WI38 (cell line): ENCODE results near the gene FRYL.
"Not testable (repeated sequence)": the region's sequence is repeated elsewhere in the genome, so short reads cannot be mapped to it uniquely, and the experiment has no call there.

Source experiments
- H3K4me3 ChIP-seq: 2 replicates; pipeline ENCODE4 v1.5.1; 2011; ENCODE audit warnings: low read depth, mild to moderate bottlenecking, control low read depth, low read length
- TF ChIP-seq, protein P1 (sequence below): IDR thresholded peaks from 2 replicates; pipeline ENCODE4 v1.5.1; 2012; ENCODE audit warnings: low read depth, mild to moderate bottlenecking, control low read depth, low read length

The FRYL gene

DNA sequence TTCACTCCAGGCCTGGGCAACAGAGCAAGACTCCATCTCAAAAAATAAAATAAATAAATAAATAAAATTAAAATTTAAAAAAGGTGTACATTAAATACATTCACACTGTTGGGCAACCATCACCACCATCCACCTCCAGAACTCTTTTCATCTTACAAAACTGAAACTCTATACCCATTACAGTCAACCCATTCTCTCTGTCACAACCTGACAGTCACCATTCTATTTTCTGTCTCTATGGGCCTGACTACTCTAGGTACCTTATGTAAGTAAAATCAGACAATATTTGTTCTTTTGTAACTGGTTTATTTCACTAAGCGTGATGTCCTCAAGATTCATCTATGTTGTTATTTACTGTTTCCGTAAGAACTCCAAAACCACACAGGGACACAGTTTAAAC lies 59.6 kb downstream of the FRYL start:
- TF ChIP-seq, protein P1, sequence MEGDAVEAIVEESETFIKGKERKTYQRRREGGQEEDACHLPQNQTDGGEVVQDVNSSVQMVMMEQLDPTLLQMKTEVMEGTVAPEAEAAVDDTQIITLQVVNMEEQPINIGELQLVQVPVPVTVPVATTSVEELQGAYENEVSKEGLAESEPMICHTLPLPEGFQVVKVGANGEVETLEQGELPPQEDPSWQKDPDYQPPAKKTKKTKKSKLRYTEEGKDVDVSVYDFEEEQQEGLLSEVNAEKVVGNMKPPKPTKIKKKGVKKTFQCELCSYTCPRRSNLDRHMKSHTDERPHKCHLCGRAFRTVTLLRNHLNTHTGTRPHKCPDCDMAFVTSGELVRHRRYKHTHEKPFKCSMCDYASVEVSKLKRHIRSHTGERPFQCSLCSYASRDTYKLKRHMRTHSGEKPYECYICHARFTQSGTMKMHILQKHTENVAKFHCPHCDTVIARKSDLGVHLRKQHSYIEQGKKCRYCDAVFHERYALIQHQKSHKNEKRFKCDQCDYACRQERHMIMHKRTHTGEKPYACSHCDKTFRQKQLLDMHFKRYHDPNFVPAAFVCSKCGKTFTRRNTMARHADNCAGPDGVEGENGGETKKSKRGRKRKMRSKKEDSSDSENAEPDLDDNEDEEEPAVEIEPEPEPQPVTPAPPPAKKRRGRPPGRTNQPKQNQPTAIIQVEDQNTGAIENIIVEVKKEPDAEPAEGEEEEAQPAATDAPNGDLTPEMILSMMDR: no peak
- H3K4me3 ChIP-seq: no peak overlapping the region

DNA sequence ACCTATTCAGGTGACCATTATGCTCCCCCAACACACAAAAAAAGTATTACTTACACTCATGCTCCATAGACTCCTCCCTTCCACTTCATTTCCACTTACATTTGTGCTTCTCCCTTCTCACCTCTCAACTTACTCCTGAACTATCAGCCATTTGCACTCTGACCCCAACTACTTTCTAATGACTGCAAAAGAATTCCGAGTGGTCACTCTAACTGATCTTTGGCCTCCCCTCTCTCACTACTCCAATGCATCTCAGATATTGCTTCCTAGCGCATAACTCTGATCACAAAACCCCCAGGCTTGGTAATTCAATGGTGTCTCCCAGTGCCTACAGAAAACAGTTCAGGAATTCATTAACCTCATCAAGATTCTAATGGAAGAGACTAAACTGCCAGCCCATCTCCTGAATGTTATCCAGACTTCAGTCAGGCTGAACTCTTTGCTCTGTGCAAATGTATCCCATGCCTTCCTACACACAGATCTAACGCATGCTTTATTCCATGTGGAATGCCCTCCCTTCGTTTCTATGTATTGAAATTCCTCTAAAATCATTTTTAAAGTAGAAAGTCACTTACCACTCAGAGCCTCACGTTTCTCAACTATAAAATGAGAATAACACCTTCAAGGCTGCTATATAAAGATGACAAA lies 61.1 kb downstream of the FRYL start:
- TF ChIP-seq, protein P1: no peak
- no peak overlapping the region for H3K4me3 ChIP-seq

DNA sequence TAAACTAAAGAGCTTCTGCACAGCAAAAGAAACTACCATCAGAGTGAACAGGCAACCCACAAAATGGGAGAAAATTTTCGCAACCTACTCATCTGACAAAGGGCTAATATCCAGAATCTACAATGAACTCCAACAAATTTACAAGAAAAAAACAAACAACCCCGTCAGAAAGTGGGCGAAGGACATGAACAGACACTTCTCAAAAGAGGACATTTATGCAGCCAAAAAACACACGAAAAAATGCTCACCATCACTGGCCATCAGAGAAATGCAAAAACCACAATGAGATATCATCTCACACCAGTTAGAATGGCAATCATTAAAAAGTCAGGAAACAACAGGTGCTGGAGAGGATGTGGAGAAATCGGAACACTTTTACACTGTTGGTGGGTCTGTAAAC lies 63.8 kb downstream of the FRYL start:
- H3K4me3 ChIP-seq: not testable (repeated sequence)

DNA sequence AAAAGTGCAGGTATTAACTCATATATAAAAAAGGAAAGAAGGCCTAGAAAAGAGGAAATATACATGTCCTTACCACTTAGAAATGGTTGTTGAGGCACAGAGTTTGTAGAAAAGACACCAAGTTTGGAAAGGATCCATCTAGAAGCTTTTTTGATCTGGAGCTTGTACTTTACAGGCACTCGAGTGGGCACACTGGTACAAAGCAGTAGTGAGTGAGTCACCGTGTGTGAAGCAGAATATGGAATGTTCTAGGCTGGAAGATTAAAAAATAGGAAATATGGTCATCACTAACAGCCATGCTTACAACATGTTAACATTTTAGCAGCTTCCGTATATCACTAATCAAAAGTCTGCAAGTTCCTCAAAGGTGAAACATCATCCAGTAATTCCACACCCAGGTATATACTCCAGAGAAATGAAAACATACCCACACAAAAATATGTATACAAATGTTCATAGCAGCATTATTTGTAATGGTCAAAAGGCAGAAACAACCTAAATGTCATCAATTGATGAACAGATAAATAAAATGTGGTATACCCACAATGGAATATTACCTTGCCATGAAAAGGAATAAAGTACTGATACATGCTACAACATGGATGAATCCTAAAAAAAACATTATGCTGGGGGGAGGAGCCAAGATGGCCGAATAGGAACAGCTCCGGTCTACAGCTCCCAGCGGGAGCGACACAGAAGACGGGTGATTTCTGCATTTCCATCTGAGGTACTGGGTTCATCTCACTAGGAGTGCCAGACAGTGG lies 69.5 kb downstream of the FRYL start:
- TF ChIP-seq, protein P1: no peak
- no peak overlapping the region for H3K4me3 ChIP-seq

DNA sequence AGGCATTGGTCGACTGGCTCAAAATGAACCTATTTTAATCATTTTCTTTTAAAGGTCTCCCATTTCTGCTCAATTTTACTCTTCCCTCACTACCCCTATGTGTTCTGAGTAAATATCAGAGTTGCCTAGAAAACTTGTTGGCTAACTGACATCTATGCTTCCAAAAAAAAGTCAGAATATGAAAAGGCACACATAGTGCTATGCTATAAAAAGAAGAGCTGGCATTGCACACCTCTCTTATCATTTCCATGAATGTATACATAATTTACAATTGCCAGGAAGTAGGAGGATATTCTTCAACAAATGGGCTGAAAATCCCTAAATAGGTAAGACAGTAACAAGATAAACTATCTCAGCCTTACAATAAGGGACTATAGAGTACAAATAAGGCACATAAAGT lies 70.2 kb downstream of the FRYL start:
- H3K4me3 ChIP-seq: no peak overlapping the region
- TF ChIP-seq, protein P1: no peak

DNA sequence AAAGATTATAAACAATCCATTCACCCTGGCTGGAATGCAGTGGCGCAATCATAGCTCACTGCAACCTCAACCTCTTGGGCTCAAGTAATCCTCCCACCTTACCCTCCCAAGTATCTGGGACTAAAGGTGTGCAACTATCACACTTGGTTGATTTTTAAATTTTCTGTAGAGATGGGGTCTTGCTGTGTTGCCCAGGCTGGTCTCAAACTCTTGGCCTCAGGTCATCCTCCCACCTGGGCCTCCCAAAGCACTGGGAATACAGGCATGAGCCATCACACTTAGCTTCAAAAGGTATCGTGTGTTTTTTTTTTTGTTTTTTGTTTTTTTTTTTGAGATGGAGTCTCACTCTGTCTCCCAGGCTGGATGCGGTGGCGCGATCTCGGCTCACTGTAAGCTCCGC lies 71.5 kb downstream of the FRYL start:
- TF ChIP-seq, protein P1: no peak
- H3K4me3 ChIP-seq: no peak overlapping the region

DNA sequence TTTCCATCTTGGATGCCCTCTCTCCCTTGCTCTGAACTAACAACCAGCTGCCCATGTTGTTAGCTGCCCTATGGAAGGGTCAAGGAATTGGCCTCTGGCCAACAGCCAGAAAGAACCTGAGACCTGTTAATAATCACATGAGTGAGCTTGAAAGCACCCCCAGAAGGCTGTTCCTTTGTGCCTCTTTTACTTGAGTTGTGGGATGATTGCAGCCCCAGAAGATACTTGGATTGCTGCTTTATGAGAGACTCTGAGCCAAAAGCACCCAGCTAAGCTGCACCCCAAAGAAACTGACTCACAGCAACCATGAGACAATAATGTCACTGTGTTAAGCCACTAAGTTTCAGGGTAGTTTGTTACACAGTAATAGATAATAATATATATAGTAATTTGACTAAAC lies 73.3 kb downstream of the FRYL start:
- no peak overlapping the region for H3K4me3 ChIP-seq
- TF ChIP-seq, protein P1: no peak
